T1000 (cell line): ENCODE data around the gene FRMD4A.
"Not testable (repeated sequence)": the region's sequence is repeated elsewhere in the genome, so short reads cannot be mapped to it uniquely, and the experiment has no call there.

Source experiments
- DNase-seq: peaks from one replicate; lab custom pipeline; 2025; ENCODE audit warnings: mixed read lengths; lab: John Stamatoyannopoulos, UW

FRMD4A gene

DNA sequence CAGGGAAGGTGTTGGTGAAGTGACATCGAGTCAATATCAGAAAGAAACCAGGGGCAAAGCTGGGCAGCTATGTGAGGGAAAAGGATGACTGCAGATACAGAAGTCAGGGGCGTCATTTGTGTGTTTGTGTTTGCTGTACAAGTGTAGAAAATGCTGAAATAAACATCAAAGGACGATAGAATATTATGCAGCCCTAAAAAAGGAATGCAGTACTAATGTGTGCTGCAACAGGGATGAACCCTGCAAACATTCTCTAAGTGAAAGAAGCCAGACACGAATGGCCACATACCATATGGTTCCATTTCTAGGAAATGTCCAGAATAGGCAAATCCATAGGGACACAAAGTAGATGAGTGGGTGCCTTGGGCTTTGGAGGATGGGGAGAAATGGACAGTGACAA lies 610.0 kb downstream of the FRMD4A start:
- no peak for DNase-seq

DNA sequence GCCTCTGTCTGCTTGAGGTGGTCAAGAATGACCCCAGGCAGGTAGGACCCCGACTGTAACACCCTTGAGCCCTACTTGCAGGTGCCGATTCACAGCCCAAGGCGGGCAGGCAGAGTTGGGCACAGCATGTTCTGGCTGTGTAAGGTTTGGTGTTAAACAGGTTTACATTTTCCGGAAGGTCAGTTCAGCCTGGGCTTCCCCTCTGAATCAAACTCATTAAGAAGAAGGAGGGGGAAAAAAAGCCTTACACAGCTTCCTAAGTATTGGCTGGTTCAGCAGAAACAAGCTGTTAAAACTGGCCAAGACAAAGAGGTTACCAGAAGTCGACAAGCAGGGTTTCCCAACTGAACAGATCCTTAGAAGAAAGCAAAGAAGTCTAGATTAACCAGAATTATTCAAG lies 611.3 kb downstream of the FRMD4A start:
- DNase-seq = no peak

DNA sequence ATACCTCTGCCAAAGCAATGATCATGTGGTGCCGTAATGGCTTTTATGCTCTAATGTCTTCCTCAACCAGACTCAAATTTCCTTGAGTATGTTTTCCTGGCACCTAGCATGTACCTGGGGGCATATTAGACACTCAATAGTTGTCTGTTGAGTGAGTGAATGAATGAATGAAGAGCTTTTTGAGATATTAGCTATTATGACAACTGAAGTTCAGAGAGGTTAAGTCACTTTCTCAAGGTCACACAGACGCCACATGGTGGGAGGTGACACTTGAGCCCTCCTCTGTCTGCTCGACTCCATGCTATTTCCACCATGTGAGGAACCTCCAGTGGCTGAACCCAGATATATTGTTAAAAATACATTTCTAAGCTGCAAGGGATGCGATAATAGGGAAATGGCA lies 611.9 kb downstream of the FRMD4A start:
- DNase-seq = no peak

DNA sequence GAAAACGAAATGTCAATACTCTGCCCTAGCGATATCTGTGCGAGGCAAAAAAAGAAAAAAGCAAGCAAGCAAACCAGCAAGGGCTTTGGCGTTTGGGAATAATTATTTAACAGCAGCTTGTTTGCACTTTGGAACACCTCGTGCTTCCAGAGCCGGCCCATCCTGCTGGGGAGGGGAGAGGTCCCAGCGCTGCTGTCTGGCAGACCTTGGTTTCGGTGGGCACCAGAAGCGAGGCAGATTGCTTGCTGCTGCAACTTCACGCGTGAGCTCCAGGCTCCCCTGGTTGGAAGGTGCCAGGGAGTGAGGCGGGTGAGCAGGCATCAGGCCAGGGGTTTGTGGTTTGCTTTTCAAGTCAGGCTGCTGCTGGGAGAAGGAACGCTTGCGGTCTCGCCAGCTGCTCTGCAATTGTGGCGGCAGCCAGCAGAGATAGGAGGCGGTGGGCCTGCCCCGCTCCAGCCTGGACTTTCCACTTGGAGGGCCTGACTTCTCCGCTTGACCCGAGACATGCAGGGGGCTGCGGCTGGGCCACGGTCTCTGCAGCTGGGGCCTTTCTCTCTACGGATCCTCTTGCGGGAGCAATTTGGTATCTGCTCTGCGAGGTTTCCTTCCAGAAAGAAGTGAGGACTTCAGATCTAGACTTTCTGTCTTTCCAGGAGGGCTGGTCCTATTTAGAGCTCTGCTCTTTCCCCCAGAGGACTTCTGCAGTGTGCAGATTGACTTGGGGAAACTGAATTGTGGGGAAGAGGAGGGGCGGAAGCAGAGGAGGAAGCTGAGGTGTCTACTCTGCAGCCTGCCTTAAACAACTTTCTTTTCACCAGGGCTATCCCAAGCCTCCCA lies 612.6 kb downstream of the FRMD4A start:
- peak; percentile 52 for DNase-seq

DNA sequence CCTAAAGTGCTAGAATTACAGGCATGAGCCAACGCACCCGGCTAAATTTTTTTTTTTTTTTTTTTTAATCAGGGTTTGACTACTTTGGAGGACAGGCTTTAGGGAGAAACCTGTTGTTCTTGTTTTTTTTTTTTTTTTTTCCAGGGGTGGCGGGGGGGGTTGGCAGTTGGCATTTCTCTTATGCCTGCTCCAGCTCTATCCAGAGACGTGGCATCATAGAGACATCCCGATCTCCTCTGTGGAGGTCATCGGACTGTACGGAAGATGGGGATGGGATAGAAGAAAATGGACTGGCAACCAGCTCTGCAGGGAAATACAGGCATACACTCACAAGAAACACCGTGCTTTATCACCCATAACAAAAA lies 613.2 kb downstream of the FRMD4A start:
- DNase-seq = no peak

DNA sequence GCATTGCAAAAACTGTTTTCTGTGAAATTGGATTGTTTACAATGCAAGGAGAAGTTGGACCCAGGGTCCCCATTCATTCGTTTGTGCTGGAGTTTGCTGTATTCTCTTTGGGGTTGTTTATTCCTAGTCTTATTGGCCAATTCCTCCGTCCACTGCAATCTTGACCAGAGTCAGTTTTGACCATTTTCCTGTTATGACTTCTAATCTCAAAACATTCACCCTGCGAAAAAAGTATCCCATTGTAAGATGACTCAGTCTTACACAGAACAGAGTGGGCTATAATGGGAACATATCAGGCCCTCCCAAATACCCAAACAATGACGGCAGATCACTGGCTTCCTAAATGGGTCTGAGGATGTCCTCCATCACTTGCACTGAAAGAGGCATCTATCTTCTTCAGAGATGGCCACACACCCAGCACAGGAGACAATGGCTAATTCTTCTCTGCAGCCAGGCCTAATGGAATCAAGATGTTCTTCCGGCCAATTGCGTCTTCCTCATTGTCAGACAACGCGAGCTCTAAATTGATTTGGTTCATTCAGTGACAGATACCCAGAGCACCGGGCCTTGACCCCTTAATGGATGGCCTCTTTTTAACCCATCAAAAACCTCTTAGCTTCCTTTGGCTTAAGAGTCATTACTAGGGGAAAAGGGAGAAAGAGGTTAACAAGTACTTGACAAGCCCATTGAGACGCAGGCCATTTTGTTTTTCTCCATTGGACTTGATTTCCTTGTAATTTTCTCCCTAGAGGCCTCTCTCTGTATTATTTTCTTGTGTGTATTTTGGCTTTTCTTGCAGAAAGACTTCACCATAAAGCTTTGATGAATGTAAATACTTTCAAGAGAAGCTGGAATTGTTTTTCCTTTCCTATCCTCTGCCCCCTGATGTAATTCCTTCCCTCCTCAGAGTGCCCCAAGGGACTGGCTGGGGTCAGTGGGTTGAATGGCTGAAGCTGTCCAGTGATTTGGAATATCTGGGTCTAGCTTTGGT lies 614.3 kb downstream of the FRMD4A start:
- no peak for DNase-seq

DNA sequence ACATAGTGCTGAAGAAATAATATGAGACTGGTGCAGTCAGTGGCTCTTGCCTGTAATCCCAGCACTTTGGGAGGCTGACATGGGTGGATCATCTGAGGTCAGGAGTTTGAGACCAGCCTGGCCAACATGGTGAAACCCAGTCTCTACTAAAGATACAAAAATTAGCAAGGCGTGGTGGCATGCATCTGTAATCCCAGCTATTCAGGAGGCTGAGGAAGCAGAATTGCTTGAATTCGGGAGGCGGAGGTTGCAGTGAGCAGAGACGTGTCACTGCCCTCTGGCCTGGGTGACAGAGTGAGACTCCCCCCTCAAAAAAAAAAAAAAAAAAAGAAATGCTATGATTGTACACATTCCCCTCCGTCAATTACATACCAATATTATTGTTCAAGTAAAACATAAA lies 615.1 kb downstream of the FRMD4A start:
- DNase-seq = not testable (repeated sequence)

DNA sequence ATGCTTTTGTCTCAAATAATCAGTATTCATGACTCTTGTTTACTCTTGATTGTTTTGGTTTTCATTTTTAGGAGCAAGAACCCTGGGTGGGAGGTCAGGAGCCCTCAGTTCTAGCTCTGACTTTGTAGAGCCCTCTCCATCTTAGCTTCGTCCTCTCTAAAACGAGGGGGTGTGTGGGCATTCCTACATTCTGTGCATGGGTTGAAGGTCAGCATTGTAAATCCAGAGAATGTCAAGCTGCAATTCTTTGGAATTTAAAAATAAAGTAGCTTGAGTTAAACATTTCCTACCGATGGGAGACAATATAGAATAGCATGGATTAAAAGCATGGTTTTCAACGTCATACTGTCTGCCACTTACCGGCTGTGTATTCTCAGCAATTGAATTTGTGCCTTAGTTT lies 615.6 kb downstream of the FRMD4A start:
- no peak for DNase-seq

DNA sequence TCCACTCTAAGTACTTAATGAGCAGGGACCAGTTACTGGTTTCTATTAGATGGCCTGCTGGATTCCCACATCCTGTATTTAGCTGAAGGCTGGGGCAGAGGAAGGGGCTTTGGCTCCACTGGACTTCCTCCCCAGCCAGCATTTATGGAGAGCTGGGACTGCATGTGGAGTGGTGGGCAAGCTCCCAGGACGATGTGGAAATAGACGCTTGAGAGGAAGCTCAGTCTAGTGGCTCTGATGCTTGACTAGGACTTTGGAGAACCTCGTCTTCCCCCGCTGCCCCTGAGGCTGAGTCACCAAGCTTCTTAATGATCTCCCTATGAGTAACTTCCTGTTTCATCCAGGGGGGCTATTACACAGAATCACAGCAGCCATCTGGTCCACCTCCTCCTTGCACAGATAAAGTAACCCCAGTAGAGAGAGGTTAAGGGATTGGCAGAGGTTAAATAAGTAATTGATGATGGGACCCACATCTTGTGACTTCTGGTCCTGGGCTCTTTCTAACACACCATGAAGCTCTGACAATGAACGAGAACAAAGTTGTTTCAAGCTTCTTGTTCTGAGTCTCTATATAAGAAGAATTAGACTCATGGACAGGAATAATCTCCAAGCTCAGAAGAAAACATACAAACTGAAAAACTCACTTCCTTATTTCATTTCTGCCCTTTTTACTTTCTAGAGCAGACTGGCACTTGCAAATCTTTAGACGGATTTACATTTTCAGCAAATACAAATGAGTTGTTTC lies 617.7 kb downstream of the FRMD4A start:
- DNase-seq = peak; percentile 68

DNA sequence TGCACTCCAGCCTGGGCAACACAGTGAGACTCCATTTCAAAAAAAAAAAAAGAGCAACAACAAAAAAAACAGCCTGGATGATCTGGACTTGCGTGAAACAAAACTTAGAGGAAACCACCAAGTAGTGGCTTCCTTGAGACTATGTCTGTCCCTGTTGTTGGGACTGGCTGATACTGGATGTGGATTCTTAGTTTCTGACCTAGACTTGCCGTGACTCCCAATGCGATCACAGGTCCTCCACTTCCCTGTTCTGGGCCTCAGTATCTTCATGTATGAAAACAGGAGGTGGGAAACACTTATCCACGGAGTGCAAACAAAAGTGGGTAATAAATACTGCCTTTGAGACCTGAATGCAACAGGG lies 618.3 kb downstream of the FRMD4A start:
- DNase-seq = no peak

DNA sequence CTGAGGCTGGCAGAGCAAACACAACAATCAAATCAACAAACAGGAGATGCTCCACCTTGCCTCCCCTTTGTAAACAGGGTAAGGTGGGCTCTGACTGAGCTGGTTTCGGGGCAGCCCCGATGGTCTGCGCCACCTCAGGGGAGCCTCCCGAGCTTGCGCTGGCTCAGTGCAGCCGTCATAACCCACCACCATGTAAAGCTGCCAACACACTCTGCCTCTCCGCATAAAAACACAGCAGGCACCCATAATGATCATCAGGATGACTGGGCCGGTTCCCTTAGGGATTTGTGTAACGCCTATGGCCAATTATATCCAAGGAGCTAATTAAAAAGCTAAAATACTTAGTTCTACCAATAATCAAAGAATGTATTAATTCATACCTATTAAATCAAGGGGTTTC lies 619.4 kb downstream of the FRMD4A start:
- DNase-seq = no peak

DNA sequence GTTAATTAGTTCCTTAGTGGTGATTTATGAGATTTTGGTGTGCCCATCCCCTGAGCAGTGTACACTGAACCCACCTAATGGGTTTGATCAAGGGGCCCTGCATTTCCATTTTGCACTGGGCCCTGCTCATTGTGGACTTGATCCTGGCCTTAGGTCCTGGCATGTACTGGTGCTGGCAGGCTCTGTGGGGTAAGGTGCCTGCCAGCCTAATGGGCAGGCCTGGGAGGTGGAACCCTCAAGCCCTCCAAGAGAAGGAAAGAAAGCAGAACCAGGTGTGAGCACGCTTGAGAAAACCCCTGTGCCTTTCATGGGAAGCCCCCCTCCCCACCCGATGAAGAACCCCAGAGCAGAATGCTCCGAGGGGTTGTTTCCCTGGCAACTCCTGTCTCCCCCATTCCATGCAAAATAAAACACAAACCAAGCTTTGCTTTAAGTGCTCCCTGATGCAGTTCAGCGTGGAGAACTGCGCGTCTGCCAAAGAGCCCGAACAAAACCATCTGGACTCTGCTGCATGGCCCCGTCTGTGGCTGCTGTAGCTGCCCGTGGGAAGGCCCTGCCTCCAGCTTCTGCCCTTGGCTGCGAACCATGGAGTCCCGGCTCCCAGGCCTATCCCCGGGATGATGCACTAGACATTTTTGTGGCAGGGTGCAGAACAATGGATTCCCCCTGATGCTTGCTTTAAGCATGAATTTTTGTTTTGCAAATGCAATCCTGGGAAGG lies 620.6 kb downstream of the FRMD4A start:
- DNase-seq = no peak

DNA sequence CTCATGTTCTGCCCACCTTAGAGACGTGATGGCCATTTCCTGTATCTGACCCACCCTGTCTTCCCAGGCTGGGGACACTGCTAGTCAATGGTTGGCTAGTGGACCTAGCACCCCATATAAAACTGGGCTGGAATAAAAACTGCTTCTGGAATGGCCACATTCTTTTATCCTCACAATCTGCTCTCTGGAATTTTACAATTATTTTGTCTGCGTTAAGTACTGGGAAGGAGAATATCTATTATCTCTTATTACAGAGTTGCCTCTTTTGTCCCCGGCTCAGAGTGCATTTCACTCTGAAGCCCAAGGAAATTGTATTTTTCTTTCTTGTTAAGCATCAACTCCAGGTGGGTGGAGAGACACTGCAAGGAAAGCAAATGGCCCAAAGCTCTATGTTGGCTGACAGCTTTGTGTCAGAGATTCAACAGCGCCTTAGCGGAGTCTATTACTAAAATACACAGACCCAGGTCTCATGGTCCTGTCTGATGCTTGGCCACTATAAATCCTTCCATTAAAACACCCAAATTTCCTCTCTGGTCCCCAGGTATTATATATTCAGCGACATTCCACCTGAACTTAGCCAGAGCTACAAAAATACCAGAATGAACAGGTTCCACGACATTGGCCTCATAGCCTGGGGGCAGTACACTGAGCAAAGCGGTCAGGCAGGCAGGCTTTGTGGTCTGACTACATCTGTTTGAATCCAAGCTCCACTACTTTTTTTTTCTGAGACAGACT lies 622.3 kb downstream of the FRMD4A start:
- DNase-seq = no peak

DNA sequence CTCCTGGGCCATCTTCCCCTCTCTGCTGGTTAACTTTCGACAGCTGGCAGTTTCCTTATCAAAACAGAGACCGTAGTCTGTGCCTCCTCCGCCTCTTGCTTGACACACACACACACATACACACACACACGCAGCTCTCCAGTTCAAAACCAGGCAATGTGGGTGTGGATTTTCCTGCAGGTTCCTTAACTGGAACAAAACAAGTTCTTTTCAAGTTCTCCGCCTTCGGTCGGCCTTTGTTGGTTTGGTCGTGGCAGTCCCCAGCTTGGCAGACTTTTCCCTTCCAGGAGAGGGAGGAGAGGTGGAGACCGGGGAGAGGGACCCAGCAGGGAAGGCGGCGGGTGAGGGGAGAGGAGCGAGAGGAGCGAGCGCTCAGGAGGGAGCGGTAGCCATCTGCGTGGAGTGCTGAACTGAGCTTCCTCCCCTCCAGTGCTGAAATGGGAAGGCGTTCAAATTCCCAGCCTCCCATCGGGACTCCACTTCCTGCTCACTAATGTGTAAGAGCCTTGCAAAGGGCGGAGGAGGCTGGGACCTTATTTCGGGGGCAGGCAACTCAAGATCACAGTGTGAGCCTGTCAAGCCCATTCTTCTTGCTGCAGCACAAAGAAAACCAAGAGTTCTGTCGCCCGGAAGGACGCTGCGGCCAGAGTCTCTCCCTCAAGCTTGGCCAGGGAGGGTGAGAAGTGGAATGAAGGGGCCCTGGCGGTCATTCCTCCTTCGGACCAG lies 623.4 kb downstream of the FRMD4A start:
- DNase-seq = peak; percentile 48

DNA sequence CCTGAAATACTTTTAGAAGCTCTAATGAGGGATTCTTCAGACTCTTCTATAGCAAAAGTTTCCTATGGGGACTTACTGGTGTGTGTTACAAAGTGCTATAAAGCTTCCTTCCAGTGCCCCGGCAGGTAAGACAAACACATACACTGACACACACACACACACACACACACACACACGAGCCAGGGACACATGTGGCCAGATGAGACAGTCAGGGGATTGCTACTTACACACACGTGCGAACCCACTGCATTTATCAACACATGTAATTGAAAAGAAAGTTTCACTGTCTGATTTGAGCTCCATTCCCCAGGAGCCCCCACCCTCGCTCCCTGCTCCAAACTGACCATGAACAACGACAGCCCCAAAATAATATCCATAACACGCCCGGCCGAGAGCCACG lies 624.1 kb downstream of the FRMD4A start:
- DNase-seq = no peak

DNA sequence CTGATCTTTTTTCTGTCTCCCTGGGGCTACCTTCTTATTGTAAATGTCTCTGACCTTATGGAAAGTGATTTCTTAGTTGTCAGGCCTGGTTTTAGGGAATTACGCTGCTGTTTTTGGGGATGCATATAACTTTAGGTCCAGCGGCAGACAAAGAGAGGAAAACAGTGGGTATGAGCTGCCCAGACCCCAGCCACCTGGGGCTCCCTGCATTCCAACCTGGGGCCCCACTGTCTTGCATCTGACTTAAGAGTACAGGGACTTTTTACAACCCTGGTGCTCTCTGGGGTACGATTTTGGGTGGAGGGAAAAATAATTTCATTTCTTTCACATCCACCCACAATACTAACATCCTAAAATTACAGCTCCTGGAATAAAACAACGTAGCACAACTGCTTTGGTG lies 624.5 kb downstream of the FRMD4A start:
- DNase-seq = no peak

DNA sequence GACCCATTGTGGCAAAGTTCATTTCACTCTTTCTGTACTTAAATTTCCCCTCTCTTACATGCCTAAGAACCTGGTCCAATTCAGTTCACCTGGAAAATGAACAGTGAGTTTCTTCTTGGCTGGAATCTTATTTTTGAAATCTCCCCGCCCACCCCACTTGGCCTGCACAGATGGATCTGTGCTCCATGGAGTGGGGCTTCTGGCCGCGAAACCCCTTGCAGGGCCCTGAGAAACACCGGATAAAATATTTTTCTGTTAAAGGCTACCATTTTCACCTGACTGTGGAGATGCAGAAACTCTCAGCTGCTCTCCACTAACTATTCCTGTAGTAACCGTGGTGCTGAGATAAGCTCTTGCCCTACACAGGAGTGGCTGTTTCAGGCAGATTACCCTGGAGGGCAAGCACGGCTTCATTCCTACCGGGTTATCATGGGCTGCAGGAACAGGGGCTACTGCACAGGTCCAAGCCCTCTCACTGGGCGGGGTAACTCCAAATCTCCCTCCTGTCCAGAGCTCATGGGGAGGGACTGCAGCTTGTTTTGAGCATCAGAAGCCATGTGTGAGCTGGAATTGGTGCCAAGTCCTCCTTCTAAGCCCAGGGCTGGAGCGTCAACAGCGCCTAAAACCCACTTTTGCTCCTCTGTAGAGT lies 625.1 kb downstream of the FRMD4A start:
- no peak for DNase-seq

DNA sequence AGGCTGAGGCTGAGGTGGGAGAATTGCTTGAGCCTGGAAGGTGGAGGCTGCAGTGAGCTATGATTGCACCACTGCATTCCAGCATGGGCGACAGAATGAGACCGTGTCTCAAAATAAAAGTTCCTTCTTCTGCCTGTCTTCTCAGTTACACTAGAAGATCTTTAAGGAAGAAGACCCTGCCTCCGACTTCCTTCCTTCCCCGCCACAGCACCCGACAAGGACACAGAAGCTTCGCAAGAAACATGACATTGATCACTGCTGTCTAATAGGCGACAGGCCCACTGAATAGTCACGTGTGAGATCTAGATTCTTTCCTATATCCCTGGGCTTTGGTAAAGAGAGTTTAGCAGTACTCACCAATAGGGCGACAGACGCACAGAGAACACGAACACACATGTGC lies 625.8 kb downstream of the FRMD4A start:
- no peak for DNase-seq

DNA sequence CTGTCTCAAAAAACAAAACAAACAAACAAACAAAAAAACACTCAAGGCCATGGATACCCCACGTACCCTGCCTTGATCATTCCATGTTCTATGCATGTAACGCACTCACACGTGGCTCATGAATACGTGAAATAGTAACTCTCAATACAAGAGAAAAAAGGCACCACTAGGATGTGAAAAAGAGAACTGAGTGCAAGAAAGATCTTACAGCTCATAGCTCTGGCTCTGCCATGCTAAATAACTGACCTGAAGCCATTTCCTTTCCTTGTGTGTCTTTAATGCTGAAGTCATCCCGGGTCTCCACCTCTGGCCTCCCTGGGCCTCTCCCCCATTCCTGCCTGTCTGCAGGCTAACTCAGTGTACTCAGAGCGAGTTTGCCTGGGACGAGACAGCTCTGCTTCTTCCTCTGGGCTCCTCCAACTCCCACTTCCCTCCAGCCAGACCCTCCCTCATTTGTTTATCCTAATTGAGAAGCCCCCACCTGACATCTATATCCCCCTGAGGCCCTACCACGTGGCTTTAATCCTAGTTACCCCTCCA lies 626.7 kb downstream of the FRMD4A start:
- no peak for DNase-seq
